ENCODE results near the gene TEKT5.

- TF ChIP-seq CTCF (conservative IDR thresholded peaks at IDR 0.05; ENCODE audit: low read length) (no peak), EZH2phosphoT487 (IDR thresholded peaks at IDR 0.05; ENCODE audit: borderline replicate concordance) (no peak)
These were observed 52.5 kb downstream of the TEKT5 start for GRCh38 chr16:10641953-10642949.
